HG02763 (cell line): ENCODE data around the gene LPO.

ENCODE experiments used
- ATAC-seq: cut with Tn5 transposase; IDR thresholded peaks from one replicate; pipeline ENCODE4 v1.9.1; 2021; ENCODE audit warnings: mild to moderate bottlenecking, moderate library complexity; ENCODE audit not compliant: unreplicated experiment

The LPO gene

GRCh38 chr17:58302919-58303585, 64.7 kb downstream of the LPO start:
- ATAC-seq: no peak

GRCh38 chr17:58303971-58304749, 65.8 kb downstream of the LPO start:
- ATAC-seq: no peak

DNA sequence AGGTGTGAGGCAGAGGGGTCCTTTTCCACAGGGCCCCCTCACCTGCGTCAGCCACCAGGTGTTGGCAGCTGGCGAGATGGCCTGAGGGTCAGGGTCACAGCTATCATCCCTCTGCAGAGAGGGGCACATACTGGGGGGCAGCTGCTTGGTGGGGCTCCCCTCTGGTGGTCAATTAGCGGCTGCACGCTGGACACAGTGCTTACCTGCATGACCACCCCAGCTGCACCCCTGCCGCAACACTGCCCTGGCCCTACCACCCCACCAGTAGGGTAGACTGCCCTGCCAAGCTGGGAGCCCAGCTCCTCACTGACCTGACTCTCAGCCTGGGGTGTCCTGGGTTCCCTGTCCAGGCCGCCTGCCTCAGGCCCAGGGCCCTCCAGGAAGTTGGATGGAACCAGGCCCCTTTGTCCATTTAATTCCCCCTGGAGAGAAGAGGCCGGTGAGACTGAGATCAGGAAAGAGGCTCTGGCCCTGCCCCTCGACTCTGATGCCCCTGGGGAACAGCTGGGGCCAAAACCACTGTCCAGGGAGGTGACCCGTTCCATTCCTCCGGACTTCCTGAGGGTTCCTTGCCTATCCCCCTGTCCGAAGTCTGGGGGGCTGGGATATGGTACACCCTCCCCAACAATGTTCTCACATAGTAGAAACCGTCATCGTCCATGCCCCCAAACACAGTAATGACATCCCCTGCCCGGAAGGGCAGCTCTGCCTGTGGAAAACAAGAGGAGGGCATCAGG, 66.5 kb downstream of the LPO start:
- no peak for ATAC-seq

GRCh38 chr17:58305626-58306025, 67.2 kb downstream of the LPO start:
- no peak for ATAC-seq

GRCh38 chr17:58306131-58306951, 68.0 kb downstream of the LPO start:
- no peak for ATAC-seq

DNA sequence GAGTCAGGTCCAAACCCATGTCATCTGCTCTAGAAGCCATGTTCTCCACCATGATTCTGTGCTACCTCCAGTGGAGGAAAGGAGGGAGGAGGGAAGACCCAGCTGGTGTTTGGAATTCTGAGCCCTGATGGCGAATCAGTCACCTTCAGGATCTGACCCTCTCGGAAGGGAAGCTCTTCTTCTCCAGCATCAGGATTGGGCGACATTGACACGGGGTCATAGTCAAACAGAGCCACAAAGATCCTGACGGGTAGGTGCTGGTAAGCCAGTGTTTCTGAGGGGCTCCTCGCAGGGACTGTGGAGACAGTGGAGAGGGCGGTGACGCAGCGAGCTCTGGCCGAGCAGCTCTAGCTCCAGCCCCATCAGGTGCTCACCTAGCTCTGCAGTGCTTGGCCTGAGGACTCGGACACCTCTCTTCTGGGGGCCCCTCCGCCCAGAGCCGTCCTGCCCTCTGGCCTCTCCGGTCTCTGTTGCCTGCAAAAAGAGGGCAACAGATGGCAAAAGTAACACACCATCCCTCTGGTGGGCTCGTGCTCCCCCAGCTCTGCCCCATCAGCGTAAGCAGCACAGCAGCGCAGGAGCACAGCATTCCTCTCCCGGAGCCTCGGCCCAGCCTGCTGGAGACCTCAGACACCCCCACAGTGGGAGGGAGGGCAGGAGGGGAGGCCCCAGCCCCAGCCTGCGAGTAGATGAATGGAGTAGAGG, 69.2 kb downstream of the LPO start:
- no peak for ATAC-seq

- no peak for ATAC-seq
Observed at GRCh38 chr17:58308173-58308984, 70.0 kb downstream of the LPO start.

- no peak for ATAC-seq
Observed at GRCh38 chr17:58308985-58309917, 70.9 kb downstream of the LPO start.

DNA sequence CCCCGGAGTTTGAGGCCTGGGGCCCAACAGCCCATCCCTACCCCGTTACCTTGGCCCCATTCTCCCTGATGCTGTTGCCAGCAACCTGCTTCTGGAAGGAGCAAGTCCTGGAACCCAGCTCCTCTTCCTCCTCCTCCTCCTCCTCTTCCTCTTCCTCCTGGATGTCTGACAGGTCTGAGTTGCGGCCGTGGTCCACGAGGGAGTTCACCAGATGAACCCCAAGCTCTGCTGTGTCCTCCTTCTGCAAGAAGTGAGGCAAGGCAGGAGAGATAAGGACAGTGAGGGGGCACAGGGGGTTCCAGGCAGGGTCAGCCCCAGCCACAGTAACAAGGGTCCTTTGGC, 71.5 kb downstream of the LPO start:
- ATAC-seq: no peak

DNA sequence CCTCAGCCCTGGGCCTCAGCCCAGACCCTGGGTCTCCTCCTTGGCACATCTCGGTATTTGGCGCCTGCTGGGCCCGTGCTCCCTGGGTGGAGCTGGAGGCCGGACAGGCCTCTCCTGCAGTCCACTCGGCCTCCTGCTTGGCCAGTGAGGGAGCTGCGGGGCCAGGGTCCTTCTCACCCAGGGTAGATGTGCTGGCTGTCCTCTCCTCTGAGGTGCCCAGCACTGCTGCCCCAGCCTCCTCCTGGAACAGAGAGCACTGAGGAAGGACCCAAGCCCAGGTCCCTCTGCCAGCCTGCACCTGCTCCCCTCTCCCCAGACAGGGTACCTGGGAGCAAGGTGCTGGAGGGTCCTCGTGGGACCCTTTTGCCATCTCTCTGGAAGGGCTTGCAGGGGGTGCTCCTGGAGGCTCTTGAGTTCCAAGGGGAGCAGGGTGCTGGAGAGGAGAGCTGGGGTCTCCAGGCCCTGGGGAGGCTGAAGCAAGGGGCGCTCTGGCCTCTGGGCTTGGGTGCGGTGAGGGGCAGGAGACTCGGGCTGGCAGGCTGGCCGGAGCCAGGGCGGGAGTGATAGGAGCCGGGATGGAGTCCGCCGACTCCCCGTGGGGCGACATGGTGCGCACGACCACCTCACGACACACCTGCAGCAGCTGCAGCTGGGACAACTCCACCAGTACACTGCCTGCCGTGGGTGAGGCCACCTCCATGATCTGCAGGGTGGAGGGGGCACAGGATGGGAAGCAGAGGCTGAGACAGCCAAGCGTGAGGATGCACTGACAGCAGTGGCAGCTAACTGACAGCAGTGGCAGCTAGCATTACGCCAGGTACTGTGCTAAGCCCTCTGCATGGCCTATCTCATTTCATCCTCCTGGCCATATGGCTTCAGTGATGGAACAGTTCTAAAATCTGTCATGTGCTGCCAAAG, 72.4 kb downstream of the LPO start:
- no peak for ATAC-seq

- ATAC-seq: no peak
Observed at GRCh38 chr17:58311429-58311894, 73.1 kb downstream of the LPO start.

DNA sequence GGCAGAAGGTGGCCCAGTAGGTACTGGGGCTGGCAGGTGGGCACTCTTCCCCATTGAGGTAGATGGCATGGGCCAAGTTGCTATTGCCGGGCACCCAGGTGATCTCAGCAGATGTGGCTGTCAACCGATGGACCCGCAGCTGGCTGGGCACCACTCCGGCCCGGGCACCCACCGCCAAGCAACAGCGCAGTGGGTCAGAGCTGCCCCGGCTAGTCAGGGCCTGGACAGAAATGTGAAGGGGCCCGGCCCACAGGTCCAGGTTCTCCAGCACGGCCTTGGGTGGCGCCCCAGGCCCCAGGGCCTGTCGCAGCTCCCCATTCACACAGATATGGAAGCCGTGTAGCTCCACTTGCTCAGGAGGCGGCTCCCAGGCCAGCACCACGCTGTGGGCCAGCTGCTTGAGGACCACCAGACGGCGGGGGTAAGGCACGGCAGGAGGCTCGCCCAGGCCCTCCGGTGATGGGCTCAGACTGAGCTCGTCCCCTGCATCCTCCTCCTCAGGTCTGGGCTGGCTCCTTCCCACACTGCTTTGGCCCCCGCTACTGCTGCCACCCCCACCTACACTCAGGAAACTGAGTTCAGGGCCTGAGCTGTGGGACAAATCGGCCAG, 73.7 kb downstream of the LPO start:
- no peak for ATAC-seq

- no peak for ATAC-seq
Observed at GRCh38 chr17:58312829-58313228, 74.4 kb downstream of the LPO start.

DNA sequence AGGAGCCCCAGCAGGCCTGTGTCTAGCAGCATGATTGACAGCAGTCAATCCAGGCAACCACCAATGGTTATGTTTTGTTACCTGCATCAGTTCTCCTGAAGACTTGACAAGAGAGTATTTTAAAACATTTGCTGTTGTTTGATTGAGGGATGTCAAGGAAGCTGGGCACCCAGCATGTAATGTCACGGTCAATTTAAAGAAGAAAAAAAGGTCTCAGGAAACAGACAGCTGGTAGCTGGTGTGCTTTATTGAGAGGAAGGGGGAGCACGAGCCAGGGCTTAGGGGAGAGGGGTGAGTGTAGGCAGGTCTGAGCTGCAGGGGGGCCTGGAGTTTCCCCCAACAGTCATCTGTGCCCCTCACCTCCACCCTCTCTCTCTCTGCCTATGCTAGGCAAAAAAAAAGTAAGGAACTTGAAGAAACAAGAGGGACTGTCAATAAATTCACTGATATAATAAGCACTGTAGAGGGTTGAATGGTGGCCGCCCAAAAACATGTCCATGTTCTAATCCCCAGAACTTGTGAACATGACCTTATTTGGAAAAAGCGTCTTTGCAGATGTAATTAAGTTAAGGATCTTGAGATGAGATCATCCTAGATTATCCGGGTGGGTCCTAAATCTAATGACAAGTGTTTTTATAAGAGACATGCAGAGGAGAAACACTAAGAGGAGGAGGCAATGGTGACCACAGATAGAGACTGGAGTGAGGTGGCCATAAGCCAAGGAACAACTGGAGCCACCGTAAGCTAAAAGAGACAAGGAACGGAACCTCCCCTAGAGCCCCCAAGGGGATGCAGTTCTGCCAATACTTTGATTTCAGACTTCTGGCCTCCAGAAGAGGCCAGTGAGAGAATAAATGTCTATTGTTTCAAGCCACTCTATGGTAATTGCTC, 75.7 kb downstream of the LPO start:
- ATAC-seq: no peak

- ATAC-seq: no peak
Observed at GRCh38 chr17:58314706-58315015, 76.3 kb downstream of the LPO start.

DNA sequence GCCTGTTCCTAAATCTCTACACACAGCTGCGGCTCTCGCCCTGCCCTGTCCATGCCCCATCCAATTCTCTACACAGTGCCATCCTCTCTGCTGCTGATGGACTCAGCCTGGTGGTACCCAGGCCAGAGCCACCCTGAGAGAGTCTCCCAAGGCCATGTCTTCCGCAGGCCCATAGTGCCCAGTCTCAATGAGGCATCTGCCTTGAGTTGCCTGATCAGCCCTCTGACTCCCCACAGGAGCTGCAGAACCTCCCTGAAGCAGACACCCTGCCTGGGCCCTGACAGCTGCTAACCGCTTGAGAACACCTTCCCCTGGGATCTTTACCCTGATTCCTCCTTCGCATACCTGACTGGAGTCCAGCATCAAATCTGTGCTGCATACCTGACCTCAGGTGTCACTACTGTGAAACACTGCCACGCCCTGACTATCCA, 76.9 kb downstream of the LPO start:
- no peak for ATAC-seq
